ENCODE data around the gene FAM131C.

Gene FAM131C, protein sequence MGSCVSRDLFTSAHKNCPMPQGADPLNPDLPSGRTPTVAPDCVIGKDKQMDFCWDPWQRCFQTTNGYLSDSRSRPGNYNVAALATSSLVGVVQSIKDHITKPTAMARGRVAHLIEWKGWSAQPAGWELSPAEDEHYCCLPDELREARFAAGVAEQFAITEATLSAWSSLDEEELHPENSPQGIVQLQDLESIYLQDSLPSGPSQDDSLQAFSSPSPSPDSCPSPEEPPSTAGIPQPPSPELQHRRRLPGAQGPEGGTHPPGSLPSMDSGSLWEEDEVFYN
- long read RNA-seq = 0 reads

DNA sequence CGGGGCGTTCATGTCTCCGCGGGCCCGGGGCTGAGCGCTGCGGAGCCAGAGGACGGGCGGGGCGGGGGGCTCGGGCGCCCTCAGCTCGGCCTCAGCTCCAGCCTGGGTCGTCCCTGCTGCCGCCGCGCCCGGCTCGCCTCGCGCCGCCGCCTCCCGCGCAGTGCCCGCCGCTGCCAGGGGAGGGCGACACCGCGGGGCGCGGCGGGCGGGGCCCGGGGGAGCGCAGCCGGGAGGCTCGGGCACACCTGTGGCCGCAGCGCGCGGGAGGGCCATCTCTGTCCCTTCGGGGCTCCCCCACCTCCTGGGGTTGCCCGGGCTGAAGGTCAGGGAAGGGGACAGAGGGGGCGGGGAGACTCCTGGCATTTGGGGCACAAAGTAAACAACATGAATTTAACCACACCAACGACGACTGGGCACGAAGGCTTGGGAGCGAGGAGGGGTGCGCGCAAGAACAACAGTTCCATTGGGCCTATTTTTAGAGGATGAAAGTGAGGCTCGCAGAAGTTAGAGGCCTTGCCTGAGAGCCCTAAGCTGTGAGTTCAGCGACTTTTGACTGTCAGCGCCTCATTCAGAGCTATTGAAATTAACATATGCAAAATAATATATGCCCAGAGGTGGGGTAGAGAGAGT, at the start of gene FAM131C:
TSS of gene FAM131C (minus strand) at position 162 of the 630 bp plus-strand sequence. CDS start 209 bp downstream, outside the sequence.
- no peak for DNase-seq (ENCODE audit: low read depth in 1 of 2, low spot score in 1 of 2)
- Histone ChIP-seq H3K4me3 (replicated peaks; ENCODE audit: insufficient read depth, low read length) (no peak within 1 kb of the TSS; the same call in 1 of the 2 replicates), H3K27me3 (ENCODE audit: insufficient read depth, poor library complexity, severe bottlenecking) (peaks cover 31% of the 10 kb centered on the region), H3K27ac (replicated peaks) (no peak within 1 kb of the TSS)
- no peak for TF ChIP-seq SPI1 (IDR thresholded peaks at IDR 0.05; ENCODE audit: borderline replicate concordance, low read depth)
- no peak for TF ChIP-seq POLR2AphosphoS5 (IDR thresholded peaks at IDR 0.05; ENCODE audit: low read depth)
- TF ChIP-seq, protein P1, sequence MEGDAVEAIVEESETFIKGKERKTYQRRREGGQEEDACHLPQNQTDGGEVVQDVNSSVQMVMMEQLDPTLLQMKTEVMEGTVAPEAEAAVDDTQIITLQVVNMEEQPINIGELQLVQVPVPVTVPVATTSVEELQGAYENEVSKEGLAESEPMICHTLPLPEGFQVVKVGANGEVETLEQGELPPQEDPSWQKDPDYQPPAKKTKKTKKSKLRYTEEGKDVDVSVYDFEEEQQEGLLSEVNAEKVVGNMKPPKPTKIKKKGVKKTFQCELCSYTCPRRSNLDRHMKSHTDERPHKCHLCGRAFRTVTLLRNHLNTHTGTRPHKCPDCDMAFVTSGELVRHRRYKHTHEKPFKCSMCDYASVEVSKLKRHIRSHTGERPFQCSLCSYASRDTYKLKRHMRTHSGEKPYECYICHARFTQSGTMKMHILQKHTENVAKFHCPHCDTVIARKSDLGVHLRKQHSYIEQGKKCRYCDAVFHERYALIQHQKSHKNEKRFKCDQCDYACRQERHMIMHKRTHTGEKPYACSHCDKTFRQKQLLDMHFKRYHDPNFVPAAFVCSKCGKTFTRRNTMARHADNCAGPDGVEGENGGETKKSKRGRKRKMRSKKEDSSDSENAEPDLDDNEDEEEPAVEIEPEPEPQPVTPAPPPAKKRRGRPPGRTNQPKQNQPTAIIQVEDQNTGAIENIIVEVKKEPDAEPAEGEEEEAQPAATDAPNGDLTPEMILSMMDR (IDR thresholded peaks at IDR 0.05; ENCODE audit: insufficient read depth, low read length) = no peak
- no peak for TF ChIP-seq GABPA (IDR thresholded peaks at IDR 0.05; ENCODE audit: low read depth)
- TF ChIP-seq, protein P2, sequence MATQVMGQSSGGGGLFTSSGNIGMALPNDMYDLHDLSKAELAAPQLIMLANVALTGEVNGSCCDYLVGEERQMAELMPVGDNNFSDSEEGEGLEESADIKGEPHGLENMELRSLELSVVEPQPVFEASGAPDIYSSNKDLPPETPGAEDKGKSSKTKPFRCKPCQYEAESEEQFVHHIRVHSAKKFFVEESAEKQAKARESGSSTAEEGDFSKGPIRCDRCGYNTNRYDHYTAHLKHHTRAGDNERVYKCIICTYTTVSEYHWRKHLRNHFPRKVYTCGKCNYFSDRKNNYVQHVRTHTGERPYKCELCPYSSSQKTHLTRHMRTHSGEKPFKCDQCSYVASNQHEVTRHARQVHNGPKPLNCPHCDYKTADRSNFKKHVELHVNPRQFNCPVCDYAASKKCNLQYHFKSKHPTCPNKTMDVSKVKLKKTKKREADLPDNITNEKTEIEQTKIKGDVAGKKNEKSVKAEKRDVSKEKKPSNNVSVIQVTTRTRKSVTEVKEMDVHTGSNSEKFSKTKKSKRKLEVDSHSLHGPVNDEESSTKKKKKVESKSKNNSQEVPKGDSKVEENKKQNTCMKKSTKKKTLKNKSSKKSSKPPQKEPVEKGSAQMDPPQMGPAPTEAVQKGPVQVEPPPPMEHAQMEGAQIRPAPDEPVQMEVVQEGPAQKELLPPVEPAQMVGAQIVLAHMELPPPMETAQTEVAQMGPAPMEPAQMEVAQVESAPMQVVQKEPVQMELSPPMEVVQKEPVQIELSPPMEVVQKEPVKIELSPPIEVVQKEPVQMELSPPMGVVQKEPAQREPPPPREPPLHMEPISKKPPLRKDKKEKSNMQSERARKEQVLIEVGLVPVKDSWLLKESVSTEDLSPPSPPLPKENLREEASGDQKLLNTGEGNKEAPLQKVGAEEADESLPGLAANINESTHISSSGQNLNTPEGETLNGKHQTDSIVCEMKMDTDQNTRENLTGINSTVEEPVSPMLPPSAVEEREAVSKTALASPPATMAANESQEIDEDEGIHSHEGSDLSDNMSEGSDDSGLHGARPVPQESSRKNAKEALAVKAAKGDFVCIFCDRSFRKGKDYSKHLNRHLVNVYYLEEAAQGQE (IDR thresholded peaks at IDR 0.05; ENCODE audit: insufficient replicate concordance, low read depth) = no peak

DNA sequence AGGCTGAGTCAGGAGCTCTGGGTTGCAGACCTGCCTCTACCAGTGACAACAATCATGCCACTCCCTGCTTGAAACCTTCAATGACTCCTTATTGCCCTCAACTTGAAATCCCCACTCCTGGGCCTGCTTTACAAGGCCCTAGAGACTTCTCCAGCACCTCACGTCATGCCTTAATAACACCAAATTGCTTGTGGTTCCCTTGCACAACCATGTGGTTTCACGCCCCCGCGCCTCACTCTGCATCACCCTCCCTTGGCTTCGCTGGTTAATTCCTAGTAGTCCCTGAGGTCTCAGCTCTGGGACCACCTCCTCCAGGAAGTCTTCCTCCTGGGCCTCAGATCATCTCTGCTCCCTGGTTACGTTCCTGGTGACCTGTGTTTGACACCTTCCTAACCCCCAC, 49.5 kb upstream of the FAM131C start:
- H3K4me3 ChIP-seq (replicated peaks; ENCODE audit: insufficient read depth, low read length) = no peak overlapping the region
- TF ChIP-seq POLR2AphosphoS5 (IDR thresholded peaks at IDR 0.05; ENCODE audit: low read depth) = peak; percentile 87
- no peak for TF ChIP-seq SPI1 (IDR thresholded peaks at IDR 0.05; ENCODE audit: borderline replicate concordance, low read depth)
- DNase-seq (ENCODE audit: low read depth in 1 of 2, low spot score in 1 of 2) = peak; percentile 26 to 69
- H3K27me3 ChIP-seq (ENCODE audit: insufficient read depth, poor library complexity, severe bottlenecking) = peaks cover 31% of the 10 kb centered on the region
- H3K27ac ChIP-seq (replicated peaks) = no peak overlapping the region

DNA sequence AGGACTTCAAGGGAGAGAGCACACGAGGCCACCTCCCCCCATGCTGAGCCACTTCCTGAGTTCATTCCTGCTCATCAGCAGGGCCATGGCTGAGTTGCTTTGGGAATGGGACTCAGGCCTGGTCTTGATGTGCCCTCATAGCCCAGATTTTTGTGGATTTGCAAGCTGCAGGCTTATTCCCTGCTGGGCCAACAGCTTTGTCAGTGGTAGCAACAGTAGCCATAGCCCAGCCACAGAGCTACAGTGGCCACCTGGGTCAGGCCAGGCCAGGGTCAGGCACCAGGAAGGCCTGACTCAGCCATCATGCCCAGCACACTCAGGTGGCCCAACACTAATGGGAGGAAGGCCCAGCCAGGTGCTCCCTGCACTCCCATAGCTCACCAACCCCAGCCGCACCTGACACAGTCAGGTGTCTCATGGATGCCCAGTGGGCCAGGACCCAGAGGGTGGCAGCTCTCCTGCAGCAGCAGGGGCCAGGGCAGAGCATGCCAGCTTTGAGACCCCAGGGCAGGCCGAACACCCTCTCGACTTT, 49.0 kb upstream of the FAM131C start:
- Histone ChIP-seq H3K27ac (replicated peaks) (no peak overlapping the region), H3K27me3 (ENCODE audit: insufficient read depth, poor library complexity, severe bottlenecking) (peaks cover 31% of the 10 kb centered on the region), H3K4me3 (replicated peaks; ENCODE audit: insufficient read depth, low read length) (no peak overlapping the region)
- DNase-seq (ENCODE audit: low read depth in 1 of 2, low spot score in 1 of 2) = no peak
- TF ChIP-seq POLR2AphosphoS5 (IDR thresholded peaks at IDR 0.05; ENCODE audit: low read depth) = no peak
- TF ChIP-seq, protein P1 (IDR thresholded peaks at IDR 0.05; ENCODE audit: insufficient read depth, low read length) = no peak
- no peak for TF ChIP-seq SPI1 (IDR thresholded peaks at IDR 0.05; ENCODE audit: borderline replicate concordance, low read depth)
- TF ChIP-seq, protein P2 (IDR thresholded peaks at IDR 0.05; ENCODE audit: insufficient replicate concordance, low read depth) = no peak
- no peak for TF ChIP-seq GABPA (IDR thresholded peaks at IDR 0.05; ENCODE audit: low read depth)

DNA sequence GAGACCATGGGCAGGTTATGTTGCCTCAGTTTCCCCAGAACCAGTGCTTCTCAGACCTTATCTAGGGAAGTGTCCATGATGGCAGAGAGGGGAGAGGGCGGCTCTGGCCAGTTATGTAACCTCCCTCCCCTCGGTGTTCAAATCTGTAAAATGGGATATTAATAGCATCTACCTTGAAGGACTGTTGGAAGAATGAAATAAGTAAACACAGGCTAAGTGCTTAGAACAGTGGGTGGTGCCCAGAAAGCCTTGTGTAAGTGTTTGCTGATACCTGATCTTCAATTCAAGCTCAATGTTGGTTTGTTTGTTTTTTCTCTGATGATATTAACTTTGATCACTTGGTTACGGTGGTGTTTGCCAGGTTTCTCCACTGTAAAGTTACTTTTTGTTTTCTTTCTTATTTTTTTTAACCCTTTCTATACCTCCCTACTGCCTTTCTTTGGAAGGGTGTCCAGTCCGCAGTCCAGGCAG, 47.5 kb upstream of the FAM131C start:
- H3K27me3 ChIP-seq (ENCODE audit: insufficient read depth, poor library complexity, severe bottlenecking) = peaks cover 21% of the 10 kb centered on the region
- no peak overlapping the region for H3K4me3 ChIP-seq (replicated peaks; ENCODE audit: insufficient read depth, low read length)
- H3K27ac ChIP-seq (replicated peaks) = no peak overlapping the region
- no peak for DNase-seq (ENCODE audit: low read depth in 1 of 2, low spot score in 1 of 2)
- no peak for TF ChIP-seq POLR2AphosphoS5 (IDR thresholded peaks at IDR 0.05; ENCODE audit: low read depth)
- TF ChIP-seq, protein P2 (IDR thresholded peaks at IDR 0.05; ENCODE audit: insufficient replicate concordance, low read depth) = no peak
- no peak for TF ChIP-seq SPI1 (IDR thresholded peaks at IDR 0.05; ENCODE audit: borderline replicate concordance, low read depth)
- TF ChIP-seq, protein P1 (IDR thresholded peaks at IDR 0.05; ENCODE audit: insufficient read depth, low read length) = no peak
- no peak for TF ChIP-seq GABPA (IDR thresholded peaks at IDR 0.05; ENCODE audit: low read depth)
